GM21723 (cell line): ENCODE data around the gene NOTCH1.

Experiments used
- ATAC-seq: cut with Tn5 transposase; IDR thresholded peaks from one replicate; pipeline ENCODE4 v1.9.1; 2021; ENCODE audit warnings: mild to moderate bottlenecking, moderate library complexity; ENCODE audit not compliant: unreplicated experiment

Gene NOTCH1

DNA sequence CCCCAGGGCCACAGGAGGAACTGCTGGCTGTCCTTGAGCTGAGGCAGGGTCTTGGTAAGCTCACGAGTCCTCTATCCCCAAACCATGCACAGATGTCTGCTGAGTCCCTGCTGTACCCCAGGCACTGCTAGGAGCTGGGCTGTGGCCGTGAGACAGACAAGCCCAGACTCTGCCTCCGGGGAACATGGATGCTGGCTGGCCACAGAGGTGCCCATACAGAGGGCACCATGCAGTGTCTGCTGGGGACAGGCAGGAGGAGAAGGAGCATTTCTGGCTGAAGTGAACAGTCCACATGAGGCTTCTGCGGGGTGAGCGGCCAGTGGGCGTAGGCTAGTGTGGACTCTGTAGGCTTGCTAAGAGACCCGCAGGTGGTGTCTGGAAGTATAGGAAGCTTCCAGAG is 58.2 kb downstream of the NOTCH1 start:
- no peak for ATAC-seq

DNA sequence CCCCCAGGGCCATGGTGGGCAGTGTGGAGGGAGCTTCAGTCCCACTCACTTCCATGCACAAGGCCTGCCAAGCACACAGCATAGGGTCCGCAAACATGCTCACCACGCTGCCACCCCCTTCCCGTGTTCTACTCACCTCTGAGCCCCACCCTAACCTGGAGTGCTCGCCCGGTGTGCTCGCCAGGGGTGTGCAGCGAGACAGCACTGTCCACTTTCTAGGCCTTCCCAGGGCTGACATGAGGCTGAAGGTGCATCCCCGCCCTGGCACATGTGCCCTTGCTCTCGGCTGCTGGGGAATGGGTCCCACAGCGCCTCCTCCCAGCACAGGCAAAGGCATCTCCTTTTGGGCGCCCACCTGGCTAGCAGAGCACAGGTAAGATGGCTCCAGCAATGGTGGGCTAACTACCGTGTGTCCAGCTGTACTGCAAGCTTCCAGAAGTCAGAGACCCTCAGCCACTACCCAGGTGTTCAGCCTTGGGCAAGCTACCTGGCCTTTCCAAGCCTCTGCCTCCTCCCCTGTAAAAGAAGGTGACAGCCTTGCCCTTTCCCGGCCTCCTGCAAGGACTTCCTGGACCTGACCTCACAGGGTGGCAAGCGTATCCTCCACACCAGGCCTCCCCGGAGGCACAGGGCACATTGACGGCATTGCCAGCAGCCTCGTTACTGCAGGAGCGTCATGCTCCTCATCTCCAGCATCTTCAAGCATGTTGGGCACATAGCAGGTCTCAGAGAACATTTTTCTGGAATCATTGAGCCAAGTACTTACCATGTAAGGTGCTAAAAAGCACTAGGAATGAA is 58.8 kb downstream of the NOTCH1 start:
- no peak for ATAC-seq

- no peak for ATAC-seq
Observed at GRCh38 chr9:136486131-136486530, 59.7 kb downstream of the NOTCH1 start.

DNA sequence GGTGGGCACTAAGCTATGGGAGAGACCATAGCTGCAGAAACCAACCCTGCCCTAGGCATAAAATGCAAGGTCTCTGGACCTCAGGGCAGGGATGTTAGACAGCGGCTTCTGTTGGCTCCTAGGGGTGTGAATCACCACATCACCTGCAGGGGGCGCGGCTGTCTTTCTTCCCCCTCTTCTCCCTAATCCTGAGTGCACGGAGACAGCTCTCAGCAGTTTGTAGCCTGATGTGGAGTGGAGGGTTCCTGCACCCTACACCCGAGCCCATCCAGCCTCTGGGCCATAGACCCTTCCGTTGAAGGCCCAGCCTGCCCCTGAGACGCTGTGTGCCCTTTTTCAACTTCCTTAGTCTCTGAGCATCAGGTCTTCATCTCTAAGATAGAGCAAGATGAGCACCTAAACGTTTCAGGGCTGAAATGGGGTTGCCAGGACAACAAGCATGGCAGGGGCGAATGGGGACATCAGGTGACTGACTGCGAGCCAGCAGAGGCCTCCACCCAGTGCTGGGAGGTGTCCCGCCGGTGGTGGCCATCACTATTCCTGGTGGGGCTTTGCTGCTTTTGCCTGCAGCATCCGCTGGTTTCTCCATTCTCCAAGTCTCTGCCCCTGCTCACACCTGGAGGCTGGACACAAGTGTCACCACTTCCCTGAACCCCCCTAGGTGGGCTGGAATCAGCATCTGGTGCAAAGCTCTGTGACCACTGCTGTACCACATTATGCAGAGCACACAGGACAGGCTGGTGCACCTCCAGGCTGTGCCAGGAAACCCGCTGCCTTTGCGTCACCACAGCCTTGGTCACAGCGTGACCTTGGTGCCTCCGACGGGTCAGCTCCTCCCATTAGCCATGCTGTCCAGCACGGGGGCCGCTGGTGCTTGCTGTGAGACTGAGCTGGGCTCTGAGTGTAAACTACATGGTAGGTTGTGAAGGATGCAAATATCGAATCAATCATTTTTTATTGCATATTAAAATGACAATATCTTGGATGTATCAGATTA is 60.5 kb downstream of the NOTCH1 start:
- no peak for ATAC-seq

GRCh38 chr9:136484153-136485048 is 61.4 kb downstream of the NOTCH1 start:
- no peak for ATAC-seq

- ATAC-seq = peak; percentile 54
Observed at GRCh38 chr9:136483589-136484152, 62.2 kb downstream of the NOTCH1 start.

- peak; percentile 58 for ATAC-seq
Observed at GRCh38 chr9:136482793-136483588, 62.9 kb downstream of the NOTCH1 start, which contains the start of gene SEC16A. TSS of gene SEC16A (minus strand) at chr9:136483040. CDS start at chr9:136477615, 5,425 bp downstream.

DNA sequence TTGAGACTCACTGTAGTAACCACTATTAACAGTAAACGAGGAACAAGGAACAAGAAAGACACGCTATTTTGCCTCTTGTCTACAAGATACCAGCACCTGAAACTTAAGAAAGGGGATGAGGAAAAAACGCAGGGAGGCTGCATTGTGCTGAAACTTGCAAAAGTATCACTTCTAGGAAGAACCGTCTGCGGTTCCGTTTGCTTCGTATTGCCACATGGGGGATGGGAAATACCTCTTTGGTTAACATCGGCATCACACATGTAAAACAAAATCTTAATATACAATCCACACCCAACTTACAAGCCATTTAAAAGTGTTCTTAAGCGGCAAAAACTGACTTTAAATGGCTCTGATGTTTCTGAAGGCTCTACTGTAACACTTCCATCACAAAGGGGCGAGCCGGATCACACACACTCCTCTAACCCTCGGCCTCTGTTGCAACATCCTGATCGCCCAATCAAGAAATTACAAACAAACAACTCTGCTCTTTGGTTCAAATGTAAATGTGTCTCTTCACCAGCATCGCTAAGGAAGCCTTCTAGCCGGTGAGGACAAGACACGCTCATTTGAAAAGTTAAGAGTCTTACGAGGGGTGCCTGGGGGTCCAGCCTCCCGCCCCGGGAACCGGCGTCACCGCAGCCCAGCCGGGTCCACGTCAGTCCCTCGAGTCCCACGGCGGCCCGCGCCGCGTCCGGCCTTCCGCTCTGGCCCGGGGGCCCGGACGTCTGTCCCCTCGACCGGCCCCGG is 63.6 kb downstream of the NOTCH1 start:
- peak; percentile 8 for ATAC-seq

DNA sequence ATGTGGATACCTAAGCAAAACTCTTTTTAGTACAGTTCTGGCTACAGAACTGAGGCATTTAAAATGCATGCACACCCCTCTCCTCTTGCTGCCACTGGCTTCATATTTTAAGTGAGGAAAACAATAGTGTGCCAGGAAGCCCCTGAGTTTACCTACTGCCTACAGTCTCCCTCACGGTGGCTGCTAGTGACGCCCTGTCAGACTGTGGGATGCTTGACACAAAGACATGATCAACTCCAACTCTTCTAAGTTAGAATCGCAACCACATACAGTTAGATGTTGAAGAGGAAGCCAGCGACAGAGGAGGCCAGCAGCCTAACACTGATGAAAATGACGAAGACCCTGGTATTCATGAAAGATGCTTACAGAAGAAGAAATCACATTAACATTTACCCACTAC is 64.3 kb downstream of the NOTCH1 start:
- no peak for ATAC-seq

GRCh38 chr9:136476369-136477150 is 69.3 kb downstream of the NOTCH1 start:
- no peak for ATAC-seq

DNA sequence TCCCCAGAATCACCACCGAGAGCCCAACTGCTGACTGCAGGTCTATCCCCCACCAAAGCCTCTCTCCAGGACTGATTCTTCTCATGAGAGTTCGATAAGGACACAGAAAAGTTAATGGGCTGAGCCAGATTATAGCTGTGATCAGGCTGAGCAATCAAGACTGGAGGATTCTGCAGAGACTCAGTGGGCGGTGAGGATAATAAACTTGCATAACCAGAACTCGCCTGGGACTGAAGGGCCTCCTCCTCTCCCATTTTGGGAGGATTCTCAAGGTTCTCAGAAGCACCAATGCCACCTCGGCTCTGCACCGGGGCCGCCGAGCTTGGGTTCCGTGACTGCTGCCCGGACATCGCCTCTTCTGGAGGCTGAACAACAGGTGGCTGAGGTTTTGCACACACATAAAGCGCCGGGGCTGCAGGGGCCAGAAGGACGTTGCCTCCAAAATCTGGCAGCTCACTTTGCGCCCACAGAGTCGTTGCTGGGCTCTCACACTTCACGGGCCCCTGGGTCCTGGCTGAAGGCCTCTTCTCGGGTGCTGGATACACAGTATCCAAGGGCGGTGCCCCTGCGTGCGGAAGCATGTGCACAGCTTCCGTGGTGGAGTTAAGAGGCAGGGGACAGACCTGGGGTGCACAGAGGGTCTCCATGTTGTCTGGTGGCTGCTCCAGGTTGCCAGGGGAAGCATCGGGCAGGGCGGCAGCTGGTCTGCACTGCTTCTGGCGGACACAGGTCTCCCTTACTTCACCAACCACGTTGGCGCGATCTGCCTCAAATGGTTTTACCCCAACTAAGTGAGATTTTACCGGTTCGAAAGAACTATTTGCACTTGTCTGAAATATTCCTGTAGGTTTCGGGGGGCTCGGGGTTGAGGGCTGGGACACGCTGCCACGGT is 70.6 kb downstream of the NOTCH1 start:
- no peak for ATAC-seq

DNA sequence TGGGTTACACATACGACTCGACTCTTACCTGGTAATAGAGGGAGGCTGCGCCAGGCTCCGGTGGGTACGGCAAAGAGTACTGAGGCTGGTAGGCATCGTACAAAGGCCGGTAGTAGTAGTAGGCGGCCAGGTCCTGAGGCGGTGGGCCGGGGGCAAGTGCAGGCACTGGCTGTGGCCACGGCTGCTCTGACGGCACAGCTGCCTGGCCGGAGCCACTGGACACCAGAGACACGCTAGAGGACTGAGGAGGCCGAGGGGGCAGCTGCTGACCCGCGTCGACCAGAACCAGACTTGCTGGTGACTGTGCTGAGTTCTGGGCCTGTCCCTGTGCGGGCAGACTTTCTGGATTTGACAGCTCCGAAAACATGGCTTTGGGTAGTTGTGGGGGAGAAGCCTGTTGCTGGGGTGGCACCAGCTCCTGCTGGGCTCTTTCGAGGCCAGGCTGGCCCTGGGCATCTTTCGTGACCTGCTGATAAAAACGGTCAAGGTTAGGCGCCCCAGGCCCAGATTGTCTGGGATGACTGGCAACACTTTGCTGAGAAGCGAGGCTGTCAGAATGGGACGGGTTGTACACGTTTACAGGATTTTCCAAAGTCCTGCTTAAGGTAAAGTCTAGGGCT is 71.7 kb downstream of the NOTCH1 start:
- ATAC-seq = no peak

GRCh38 chr9:136473354-136473721 is 72.5 kb downstream of the NOTCH1 start:
- no peak for ATAC-seq

- ATAC-seq = no peak
Observed at GRCh38 chr9:136472640-136473353, 73.1 kb downstream of the NOTCH1 start.

DNA sequence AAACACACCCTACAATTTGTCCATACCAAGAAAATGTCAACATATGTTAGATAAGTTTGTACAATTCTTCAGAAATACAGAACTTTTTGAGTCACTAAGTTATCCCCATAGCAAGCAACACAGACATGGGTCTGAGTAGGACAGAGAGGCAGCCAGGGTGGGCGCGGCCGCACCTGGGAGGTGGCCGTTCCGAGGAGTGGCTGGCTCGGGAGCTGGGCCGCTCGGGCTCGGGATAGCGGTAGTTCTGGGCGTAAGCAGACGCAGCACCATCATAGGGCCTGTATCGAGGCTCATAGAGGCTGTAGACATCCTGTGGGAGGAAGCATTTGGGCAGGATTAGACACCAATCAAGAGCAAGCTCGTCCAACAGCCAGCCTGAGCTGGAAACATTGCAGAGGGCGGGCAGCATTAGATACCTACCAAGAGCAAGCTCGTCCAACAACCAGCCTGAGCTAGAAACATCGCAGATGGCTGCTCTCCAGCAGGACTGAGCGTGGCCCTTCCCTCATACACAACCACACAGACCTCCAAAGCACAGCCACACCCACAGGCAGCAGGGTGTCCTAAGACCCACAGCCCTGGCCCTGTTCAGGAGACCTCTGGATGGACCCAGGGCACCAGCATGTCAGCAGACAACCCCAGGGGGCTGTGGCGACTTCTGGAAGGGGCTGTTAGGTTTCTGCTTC is 73.9 kb downstream of the NOTCH1 start:
- no peak for ATAC-seq
